ENCODE measurements around the gene TTC9B.
A peak's percentile ranks its signal among the peaks of the same experiment; 100 is the strongest.

TTC9B gene

GRCh38 chr19:40217934-40218890, at the start of gene TTC9B:
TSS of gene TTC9B (minus strand) at chr19:40218384. CDS start at chr19:40218381, 3 bp downstream.
- DNase-seq = no peak

- no peak for DNase-seq
Measured at GRCh38 chr19:40267601-40267997, 49.4 kb upstream of the TTC9B start.

- DNase-seq = no peak
Measured at GRCh38 chr19:40266912-40267600, 48.9 kb upstream of the TTC9B start.

- peak; percentile 56 for DNase-seq
Measured at GRCh38 chr19:40266119-40266518, 47.9 kb upstream of the TTC9B start.

GRCh38 chr19:40265763-40266099, 47.5 kb upstream of the TTC9B start:
- DNase-seq = no peak

GRCh38 chr19:40265055-40265762, 47.0 kb upstream of the TTC9B start:
- DNase-seq = no peak

GRCh38 chr19:40264314-40265054, 46.3 kb upstream of the TTC9B start:
- no peak for DNase-seq

- no peak for DNase-seq
Measured at GRCh38 chr19:40263440-40264313, 45.5 kb upstream of the TTC9B start.

GRCh38 chr19:40262422-40262821, 44.2 kb upstream of the TTC9B start:
- no peak for DNase-seq

- DNase-seq = no peak
Measured at GRCh38 chr19:40261631-40262030, 43.4 kb upstream of the TTC9B start.

- DNase-seq = no peak
Measured at GRCh38 chr19:40257096-40257517, 38.9 kb upstream of the TTC9B start.

GRCh38 chr19:40256512-40256911, 38.3 kb upstream of the TTC9B start:
- no peak for DNase-seq

GRCh38 chr19:40255619-40256166, 37.5 kb upstream of the TTC9B start:
- DNase-seq = no peak

GRCh38 chr19:40254714-40255418, 36.7 kb upstream of the TTC9B start:
- no peak for DNase-seq

GRCh38 chr19:40253611-40254092, 35.5 kb upstream of the TTC9B start:
- DNase-seq = no peak

- DNase-seq = no peak
Measured at GRCh38 chr19:40252395-40252794, 34.2 kb upstream of the TTC9B start.

- no peak for DNase-seq
Measured at GRCh38 chr19:40251991-40252390, 33.8 kb upstream of the TTC9B start.

- no peak for DNase-seq
Measured at GRCh38 chr19:40251244-40251643, 33.1 kb upstream of the TTC9B start.

- DNase-seq = no peak
Measured at GRCh38 chr19:40249781-40250180, 31.6 kb upstream of the TTC9B start.

- DNase-seq = no peak
Measured at GRCh38 chr19:40249201-40249600, 31.0 kb upstream of the TTC9B start.
